Endothelial cell of umbilical vein (primary cell): ENCODE data around the gene MYMX. TPM values are rescaled to one million over a fixed set of nuclear protein-coding genes. Genes with fewer than 3 reads are reported as not detected.

ENCODE experiments used
- BruUV-seq: library from RNA; stranded (reverse); fragments of 400-500 nt; replicated peaks from 2 replicates; lab custom pipeline; 2021; lab: Mats Ljungman, UMichigan
- CTCF ChIA-PET: fragments of 300-600, 350-600 bp; sonication (Branson Sonifier 250); formaldehyde crosslinking; loops from one replicate; lab custom pipeline; 2021; ENCODE audit warnings: antibody characterized with exemption, inconsistent platforms; lab: Charles Lee
- POLR2A ChIA-PET: fragments of 300-600, 350-600 bp; sonication (Branson Sonifier 250); formaldehyde crosslinking; loops from one replicate; lab custom pipeline; 2021; ENCODE audit warnings: antibody characterized with exemption, inconsistent platforms; lab: Charles Lee
- DNase-seq: peaks from one replicate; pipeline ENCODE4 v3.0.0-alpha.2; 2011; ENCODE audit warnings: low read depth, low spot score
- FAIRE-seq: peaks from 2 replicates; lab custom pipeline; 2011; peaks lifted over from hg19 to GRCh38; lab: Jason Lieb, UNC
- H2AFZ ChIP-seq: 2 replicates; pipeline ENCODE4 v1.6.0; 2012; ENCODE audit warnings: low read depth, low read length, control low read depth, inconsistent platforms
- H3K27ac ChIP-seq: 2 replicates; pipeline ENCODE4 v1.5.1; 2011; ENCODE audit warnings: low read depth, mild to moderate bottlenecking, control low read depth, low read length, moderate library complexity; ENCODE audit not compliant: insufficient read depth
- H3K27me3 ChIP-seq, 2 experiments: 2 replicates each; pipeline versions ENCODE4 v1.6.0 to v1.6.1; 2011; ENCODE audit warnings: low read length in 2 of 2, mixed read lengths in 1 of 2; ENCODE audit not compliant: control insufficient read depth in 2 of 2, insufficient read depth in 2 of 2
- H3K36me3 ChIP-seq, 2 experiments: 2 replicates in 1 of 2; 3 replicates in 1 of 2; pipeline ENCODE4 v1.5.1; 2011; ENCODE audit warnings: low read length in 2 of 2, mild to moderate bottlenecking in 1 of 2, moderate library complexity in 1 of 2; ENCODE audit not compliant: control insufficient read depth in 2 of 2, insufficient read depth in 2 of 2; ENCODE audit errors: extremely low read depth in 1 of 2
- H3K4me1 ChIP-seq: 3 replicates; pipeline ENCODE4 v1.5.1; 2011; ENCODE audit warnings: mild to moderate bottlenecking, low read length; ENCODE audit not compliant: control insufficient read depth, insufficient read depth; ENCODE audit errors: extremely low read depth
- H3K4me2 ChIP-seq: 2 replicates; pipeline ENCODE4 v1.6.1; 2011; ENCODE audit warnings: low read length, control low read depth, mixed read lengths; ENCODE audit not compliant: insufficient read depth
- H3K4me3 ChIP-seq, 3 experiments: fragments of 200-600 bp in 1 of 3; sonication (generic), shearing (Covaris generic) in 1 of 3; replicated peaks in 1 of 3; 2 replicates each; pipeline ENCODE4 v1.5.1; 2011 to 2016; ENCODE audit warnings: control low read depth in 3 of 3, low read length in 3 of 3, mild to moderate bottlenecking in 2 of 3, inconsistent platforms in 1 of 3, low read depth in 1 of 3, moderate library complexity in 1 of 3; ENCODE audit not compliant: insufficient read depth in 1 of 3
- H3K79me2 ChIP-seq: 2 replicates; pipeline ENCODE4 v1.6.0; 2012; ENCODE audit warnings: low read length, inconsistent platforms; ENCODE audit not compliant: control insufficient read depth, insufficient read depth
- H3K9ac ChIP-seq: replicated peaks from 2 replicates; pipeline ENCODE3; 2011; ENCODE audit warnings: low read length, control low read depth; ENCODE audit not compliant: insufficient read depth; ENCODE audit errors: extremely low read depth
- H3K9me1 ChIP-seq: replicated peaks from 3 replicates; pipeline ENCODE4 v1.6.0; 2011; ENCODE audit warnings: mild to moderate bottlenecking, low read length; ENCODE audit not compliant: control insufficient read depth, insufficient read depth; ENCODE audit errors: extremely low read depth
- H3K9me3 ChIP-seq: replicated peaks from 2 replicates; pipeline ENCODE4 v1.5.1; 2012; ENCODE audit warnings: low read length, inconsistent platforms; ENCODE audit not compliant: control insufficient read depth, insufficient read depth
- H4K20me1 ChIP-seq: replicated peaks from 2 replicates; pipeline ENCODE3; 2011; ENCODE audit warnings: mild to moderate bottlenecking, low read length; ENCODE audit not compliant: control insufficient read depth, insufficient read depth; ENCODE audit errors: extremely low read depth
- EZH2 ChIP-seq: IDR thresholded peaks from 2 replicates; pipeline ENCODE4 v1.6.1; 2012; ENCODE audit warnings: borderline replicate concordance, low read depth, mild to moderate bottlenecking, moderate library complexity, low read length, inconsistent platforms; ENCODE audit not compliant: severe bottlenecking
- FOS ChIP-seq: IDR thresholded peaks from 2 replicates; pipeline ENCODE4 v1.6.1; 2011; ENCODE audit warnings: mild to moderate bottlenecking, low read length, moderate library complexity, borderline replicate concordance; ENCODE audit not compliant: insufficient read depth
- GATA2 ChIP-seq: IDR thresholded peaks from 2 replicates; pipeline ENCODE4 v1.7.0; 2011; ENCODE audit warnings: low read depth, mild to moderate bottlenecking, moderate library complexity, mixed read lengths, low read length; ENCODE audit not compliant: insufficient read length, insufficient read depth
- JUN ChIP-seq: IDR thresholded peaks from 2 replicates; pipeline ENCODE4 v1.6.1; 2011; ENCODE audit warnings: borderline replicate concordance, low read depth; ENCODE audit not compliant: insufficient read length, insufficient read depth
- MYC ChIP-seq: IDR thresholded peaks from one replicate; pipeline ENCODE4 v1.6.1; 2011; ENCODE audit warnings: mild to moderate bottlenecking, low read depth, low read length
- POLR2A ChIP-seq: IDR thresholded peaks from 2 replicates; pipeline ENCODE4 v1.6.1; 2012; ENCODE audit warnings: low read depth, mild to moderate bottlenecking, control low read depth, low read length
- POLR2AphosphoS5 ChIP-seq: IDR thresholded peaks from 2 replicates; pipeline ENCODE4 v1.6.1; 2012; ENCODE audit warnings: low read depth, mild to moderate bottlenecking, control low read depth, low read length, moderate library complexity; ENCODE audit not compliant: insufficient read depth
- dilution Hi-C: fragments of 300-500 bp; cut with MboI; formaldehyde crosslinking; loops from one replicate; pipeline ENCODE4 v1.15.0; 2019; ENCODE audit warnings: low sequenced_read_pairs; ENCODE audit not compliant: extremely low pct_ligation_motif_present
- intact Hi-C: fragments of 100-400 bp; cut with micrococcal nuclease; formaldehyde crosslinking; loops from one replicate; pipeline ENCODE4 v1.10.0; 2022
- polyA plus RNA-seq, 4 experiments: library from polyadenylated mRNA; depleted of rRNA in 3 of 4; stranded (reverse) in 3 of 4; unstranded in 1 of 4; fragments of >200 nt; gene quantifications; 2 replicates each; pipeline versions ENCODE4 v1.2.1 to v1.2.3, GENCODE V29; 2011 to 2012; ENCODE audit warnings: missing spikeins in 1 of 4
- total RNA-seq: library from RNA; stranded (reverse); gene quantifications from 2 replicates; pipeline ENCODE4 v1.2.3, GENCODE V29; 2021
- TF ChIP-seq, protein P1 (sequence below), 2 donors: IDR thresholded peaks; 1 replicate in 1 of 2; 2 replicates in 1 of 2; pipeline ENCODE4 v1.5.1; 2011; ENCODE audit warnings: low read length in 2 of 2, mild to moderate bottlenecking in 2 of 2, moderate library complexity in 2 of 2, control low read depth in 1 of 2, inconsistent platforms in 1 of 2, low read depth in 1 of 2; ENCODE audit not compliant: insufficient read depth in 1 of 2; ENCODE audit errors: extremely low read depth in 1 of 2
- TF ChIP-seq, protein P2 (sequence below): IDR thresholded peaks from 2 replicates; pipeline ENCODE4 v1.6.1; 2011; ENCODE audit not compliant: insufficient read depth, insufficient read length

The MYMX gene
- total and polyA plus RNA-seq, 2 donors (not counting 3 experiments of a cell fraction or from before 2014, with no cell fraction given): 0.18 TPM; not detected in 1

DNA sequence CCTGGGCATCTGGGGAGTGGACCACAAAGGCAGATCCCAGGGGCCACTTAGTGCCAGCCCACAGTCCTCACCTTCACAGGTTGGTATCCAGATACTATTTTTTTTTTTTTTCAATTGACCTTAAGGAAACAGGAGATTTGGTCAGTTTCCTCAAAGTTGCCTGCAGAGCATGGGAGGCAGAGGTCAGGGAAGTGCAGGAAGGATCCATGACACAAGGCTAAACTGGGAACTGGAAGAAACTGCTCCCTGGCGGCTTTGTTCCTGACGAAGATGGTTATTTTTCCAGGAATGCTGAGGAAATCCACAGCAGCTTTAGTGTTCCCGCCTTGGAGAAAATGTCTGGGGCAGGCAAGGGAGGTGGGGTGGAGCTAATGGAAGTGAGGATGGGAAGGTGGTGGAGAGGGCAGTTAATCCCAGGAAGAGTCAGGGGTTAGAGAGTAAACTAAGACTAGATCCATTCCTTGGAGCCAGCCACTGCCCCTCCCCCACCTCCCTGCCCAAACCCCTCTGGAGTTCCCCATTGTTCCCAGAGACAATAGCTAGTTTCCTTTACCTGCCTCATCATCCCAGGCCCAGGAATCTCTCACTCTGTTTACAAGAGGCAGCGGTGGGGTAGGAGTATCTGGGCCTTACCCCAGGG is 14.3 kb upstream of the MYMX start:
- intact Hi-C loops: no loop called here
- no peak for TF ChIP-seq POLR2AphosphoS5
- no peak for TF ChIP-seq EZH2
- no peak for TF ChIP-seq FOS
- no peak for TF ChIP-seq MYC
- no peak for TF ChIP-seq GATA2
- no peak for TF ChIP-seq POLR2A
- TF ChIP-seq, protein P1, sequence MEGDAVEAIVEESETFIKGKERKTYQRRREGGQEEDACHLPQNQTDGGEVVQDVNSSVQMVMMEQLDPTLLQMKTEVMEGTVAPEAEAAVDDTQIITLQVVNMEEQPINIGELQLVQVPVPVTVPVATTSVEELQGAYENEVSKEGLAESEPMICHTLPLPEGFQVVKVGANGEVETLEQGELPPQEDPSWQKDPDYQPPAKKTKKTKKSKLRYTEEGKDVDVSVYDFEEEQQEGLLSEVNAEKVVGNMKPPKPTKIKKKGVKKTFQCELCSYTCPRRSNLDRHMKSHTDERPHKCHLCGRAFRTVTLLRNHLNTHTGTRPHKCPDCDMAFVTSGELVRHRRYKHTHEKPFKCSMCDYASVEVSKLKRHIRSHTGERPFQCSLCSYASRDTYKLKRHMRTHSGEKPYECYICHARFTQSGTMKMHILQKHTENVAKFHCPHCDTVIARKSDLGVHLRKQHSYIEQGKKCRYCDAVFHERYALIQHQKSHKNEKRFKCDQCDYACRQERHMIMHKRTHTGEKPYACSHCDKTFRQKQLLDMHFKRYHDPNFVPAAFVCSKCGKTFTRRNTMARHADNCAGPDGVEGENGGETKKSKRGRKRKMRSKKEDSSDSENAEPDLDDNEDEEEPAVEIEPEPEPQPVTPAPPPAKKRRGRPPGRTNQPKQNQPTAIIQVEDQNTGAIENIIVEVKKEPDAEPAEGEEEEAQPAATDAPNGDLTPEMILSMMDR (IDR thresholded peaks at IDR 0.05; ENCODE audit: extremely low read depth in 1 of 2, insufficient read depth in 1 of 2, low read depth in 1 of 2, low read length in 2 of 2): no peak
- TF ChIP-seq, protein P2, sequence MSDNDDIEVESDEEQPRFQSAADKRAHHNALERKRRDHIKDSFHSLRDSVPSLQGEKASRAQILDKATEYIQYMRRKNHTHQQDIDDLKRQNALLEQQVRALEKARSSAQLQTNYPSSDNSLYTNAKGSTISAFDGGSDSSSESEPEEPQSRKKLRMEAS: no peak
- no peak for TF ChIP-seq JUN
- dilution Hi-C loops: no loop called here
- Histone ChIP-seq H3K4me2 (no peak overlapping the region), H3K27me3 (no peaks in the 10 kb centered on the region), H3K9me3 (no peaks in the 10 kb centered on the region), H3K9me1 (no peaks in the 10 kb centered on the region), H4K20me1 (no peaks in the 10 kb centered on the region), H3K9ac (no peak overlapping the region), H3K4me3 (no peak overlapping the region), H2AFZ (peak overlapping the region; percentile 14), H3K36me3 (no peaks in the 10 kb centered on the region), H3K79me2 (no peaks in the 10 kb centered on the region), H3K4me1 (peaks cover 14% of the 10 kb centered on the region), H3K27ac (no peak overlapping the region)
- FAIRE-seq: peak; percentile 75
- POLR2A ChIA-PET: no interaction called here
- no peak for DNase-seq
- CTCF ChIA-PET: interaction anchor here (0.7 to 1.0 kb wide), 3 partner anchors 10 to 29 kb away, joined by 3 to 5 read pairs (median 3); no protein-coding TSS in a partner anchor
- no TSS peak for BruUV-seq
